NCI-H187 treated with DMSO at 0.1 percent for 48 hours (cell line): ENCODE data around the gene IMPA2.
"Not testable (repeated sequence)": the region's sequence is repeated elsewhere in the genome, so short reads cannot be mapped to it uniquely, and the experiment has no call there.

ENCODE experiments used
- DNase-seq: peaks from one replicate; lab custom pipeline; 2025; lab: John Stamatoyannopoulos, UW

Gene IMPA2

DNA sequence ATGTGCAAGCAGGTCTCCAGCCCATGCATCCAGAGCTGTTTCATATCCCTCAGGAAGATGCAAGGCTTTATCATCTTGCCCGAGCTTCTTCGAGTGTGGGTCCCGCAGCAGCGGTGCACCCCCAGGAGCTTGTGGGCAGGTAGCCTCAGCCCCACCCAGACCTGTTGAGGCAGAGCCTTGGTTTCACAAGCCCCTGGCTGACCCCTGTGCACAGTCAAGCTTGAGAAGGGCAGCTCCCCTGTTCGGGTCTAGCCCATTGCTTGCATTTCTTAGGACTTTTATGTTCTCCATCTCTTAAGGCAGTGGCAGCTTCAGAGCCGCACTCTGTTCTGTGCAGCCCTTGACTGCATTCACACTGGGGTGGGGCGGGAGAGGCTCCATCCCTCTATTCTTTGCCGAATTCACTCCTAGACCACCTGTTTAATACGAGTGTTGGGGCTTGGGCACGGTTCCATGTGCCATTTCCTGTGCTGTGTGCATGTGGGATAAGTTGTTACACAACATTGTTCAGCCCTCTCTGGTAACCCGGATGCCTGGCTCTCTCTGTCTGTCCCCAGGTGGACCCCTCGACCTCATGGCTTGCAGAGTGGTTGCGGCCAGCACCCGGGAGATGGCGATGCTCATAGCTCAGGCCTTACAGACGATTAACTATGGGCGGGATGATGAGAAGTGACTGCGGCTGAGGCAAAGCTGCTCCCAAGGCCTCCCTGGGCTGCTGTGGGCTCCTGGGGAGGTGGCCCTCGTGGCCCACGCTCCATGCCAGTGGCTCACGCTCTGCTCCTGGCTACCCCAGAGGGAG is 48.7 kb downstream of the IMPA2 start:
- no peak for DNase-seq

DNA sequence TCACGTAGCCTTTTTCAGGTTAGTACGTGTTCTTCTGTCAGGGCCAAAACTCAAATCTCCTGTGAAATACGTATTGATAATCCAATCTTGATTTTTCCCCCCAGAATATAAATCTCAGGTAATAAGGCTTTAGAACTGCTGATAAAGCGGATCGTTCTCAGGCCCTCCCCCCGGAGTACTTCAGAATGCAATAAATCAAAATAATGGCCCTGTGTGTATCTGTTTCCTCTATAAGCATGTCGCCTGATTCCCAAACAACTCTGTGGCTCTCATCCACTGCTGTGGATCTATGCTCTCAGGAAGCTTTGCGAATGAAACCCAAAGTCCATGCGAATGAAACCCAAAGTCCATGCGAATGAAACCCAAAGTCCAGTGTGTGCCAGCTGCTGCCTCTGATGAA is 49.4 kb downstream of the IMPA2 start:
- no peak for DNase-seq

GRCh38 chr18:12031181-12031580 is 49.9 kb downstream of the IMPA2 start:
- DNase-seq: no peak

GRCh38 chr18:12031846-12032245 is 50.5 kb downstream of the IMPA2 start:
- DNase-seq: no peak

- DNase-seq: no peak
These were observed 51.7 kb downstream of the IMPA2 start for GRCh38 chr18:12032786-12033642.

DNA sequence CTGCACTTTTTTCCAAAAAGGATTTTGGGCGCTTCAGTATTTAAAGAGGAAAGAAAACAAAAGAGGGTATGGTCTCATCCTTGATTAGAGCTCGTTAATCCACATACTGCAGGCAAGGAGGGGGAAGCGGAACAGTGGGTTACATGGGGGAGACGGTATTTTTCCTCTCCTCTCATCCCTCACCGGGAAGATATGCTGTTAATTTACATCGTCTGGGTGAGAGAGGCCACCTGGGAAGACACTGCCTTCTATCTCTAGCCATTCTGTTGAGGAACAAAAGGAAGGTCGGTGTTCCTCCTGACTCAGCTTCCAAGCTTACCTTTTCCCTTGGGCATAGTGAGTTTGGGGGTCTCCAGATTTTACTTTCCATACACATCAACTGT is 52.3 kb downstream of the IMPA2 start:
- DNase-seq: no peak

DNA sequence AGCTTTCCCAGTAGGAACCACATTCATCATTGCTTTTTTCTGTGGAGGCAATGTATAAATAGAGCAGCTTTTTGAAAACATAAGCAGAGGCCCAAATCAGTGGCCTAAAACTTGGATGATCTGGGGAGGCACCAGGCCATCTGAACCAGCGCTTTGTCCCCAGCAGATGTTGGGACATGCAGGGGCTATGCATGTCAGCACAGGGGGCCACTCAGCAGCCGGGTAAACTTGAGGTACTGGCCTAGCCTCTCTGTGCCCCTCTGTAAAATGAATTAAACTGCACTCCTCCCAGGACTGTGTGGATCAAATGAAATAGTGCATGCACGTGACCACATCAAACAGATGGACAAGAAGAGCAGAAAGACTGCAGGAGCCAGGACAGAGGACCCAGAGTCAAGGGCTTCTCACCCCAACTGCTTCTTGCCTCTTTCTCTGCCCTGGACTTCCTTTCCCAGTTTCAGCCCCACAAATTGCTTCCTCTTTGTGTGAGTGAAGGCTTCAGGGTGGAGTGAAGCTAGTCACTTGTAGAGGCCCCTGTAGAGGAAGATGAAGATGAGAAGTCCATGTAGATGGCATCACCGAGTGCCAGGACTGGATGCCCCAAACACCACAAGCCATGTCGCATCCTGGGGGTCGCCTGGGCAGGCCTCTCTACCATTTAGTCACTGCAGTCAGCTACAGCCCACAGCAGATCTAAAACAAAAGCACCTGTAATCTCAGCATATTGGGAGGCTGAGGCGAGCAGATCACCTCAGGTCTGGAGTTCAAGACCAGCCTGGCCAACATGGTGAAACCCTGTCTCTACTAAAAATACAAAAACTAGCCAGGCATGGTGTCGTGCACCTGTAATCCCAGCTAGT is 53.2 kb downstream of the IMPA2 start:
- no peak for DNase-seq

DNA sequence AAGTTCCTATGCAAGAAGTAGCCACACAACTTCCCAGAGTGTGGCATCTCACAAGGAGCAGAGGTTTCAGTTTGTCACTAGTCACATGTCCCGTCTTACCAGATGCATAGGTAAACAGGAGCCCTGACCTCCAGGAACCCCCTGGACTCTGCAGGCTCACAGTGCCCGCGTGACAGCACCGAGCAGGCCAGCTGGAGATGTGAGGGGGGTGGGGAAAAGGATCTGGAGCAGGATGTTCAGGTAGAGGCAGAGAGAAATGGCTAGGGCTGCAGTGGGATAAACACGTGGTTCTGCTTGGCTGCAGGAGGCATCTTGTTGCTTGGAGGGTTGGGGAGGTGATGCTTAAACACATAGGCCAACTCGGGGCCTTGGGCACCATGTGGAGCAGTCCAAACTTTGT is 54.2 kb downstream of the IMPA2 start:
- DNase-seq: no peak

DNA sequence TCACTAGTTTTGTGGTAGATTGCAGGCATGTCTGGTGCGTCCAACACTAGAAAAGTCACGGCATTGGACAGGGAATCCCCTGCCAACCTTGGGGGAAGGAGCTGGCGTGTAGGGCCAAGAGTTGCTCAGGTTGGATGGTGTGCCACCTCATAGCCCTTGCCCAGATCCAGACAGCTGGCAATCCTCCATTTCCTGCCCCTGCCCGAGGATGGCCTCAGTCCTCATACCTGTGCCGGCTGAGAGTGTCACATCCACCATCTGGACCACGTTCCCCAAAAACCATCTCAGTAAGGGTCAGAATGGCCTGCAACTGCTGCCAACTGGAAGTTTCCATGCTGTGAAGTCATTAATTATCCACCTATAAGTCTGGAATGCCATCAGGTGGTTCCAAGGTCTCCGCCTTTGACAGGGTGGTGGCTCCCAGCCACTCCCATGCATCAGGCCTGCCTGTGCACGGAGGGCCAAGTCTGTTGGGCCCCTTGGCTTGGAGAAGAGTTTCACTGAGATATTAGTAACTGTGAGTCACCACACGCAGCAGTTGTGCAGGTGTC is 55.0 kb downstream of the IMPA2 start:
- DNase-seq: no peak

GRCh38 chr18:12038082-12038638 is 56.9 kb downstream of the IMPA2 start:
- no peak for DNase-seq

- no peak for DNase-seq
These were observed 57.6 kb downstream of the IMPA2 start for GRCh38 chr18:12038639-12039539.

- DNase-seq: not testable (repeated sequence)
These were observed 58.2 kb downstream of the IMPA2 start for GRCh38 chr18:12039540-12039930.

DNA sequence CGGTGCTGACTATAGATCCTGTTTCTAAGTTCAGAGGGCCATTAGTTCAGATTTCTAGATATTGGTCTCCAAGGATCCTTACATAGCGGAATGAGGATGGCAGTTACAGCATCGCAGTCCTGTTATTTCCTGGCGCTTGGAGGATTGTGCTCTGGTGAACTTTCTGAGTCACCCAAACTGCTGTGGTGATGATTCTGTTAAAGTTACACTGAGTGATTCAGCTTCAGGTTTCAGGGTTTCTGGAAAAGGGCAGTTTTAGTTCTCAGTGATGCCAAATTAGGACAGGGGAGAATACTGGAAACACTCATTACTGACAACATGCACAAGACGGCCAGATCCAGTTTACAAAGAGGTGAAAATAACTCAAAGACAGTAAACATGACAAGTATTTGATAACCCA is 60.3 kb downstream of the IMPA2 start:
- no peak for DNase-seq

DNA sequence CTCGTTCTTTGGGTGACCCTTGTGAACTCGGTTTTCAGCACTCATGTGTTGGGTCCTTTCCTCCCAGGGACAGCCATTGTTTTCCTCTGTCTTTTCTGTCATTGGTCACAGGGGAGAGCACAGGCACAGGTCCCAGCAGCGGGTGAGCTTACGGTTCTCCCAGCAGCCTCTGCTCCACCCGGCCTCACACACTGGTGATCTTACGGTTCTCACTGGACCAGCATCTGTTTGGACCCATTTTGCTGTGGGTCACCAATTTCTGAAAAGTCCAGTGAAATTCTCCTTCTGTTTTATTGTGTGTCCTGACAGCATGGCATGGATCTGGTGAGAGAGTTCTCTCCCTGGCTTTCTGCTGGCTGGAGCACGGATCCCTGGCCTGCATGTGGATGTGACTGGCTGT is 62.5 kb downstream of the IMPA2 start:
- DNase-seq: no peak

GRCh38 chr18:12044591-12044990 is 63.3 kb downstream of the IMPA2 start:
- DNase-seq: no peak

GRCh38 chr18:12046046-12046750 is 64.9 kb downstream of the IMPA2 start:
- DNase-seq: no peak

DNA sequence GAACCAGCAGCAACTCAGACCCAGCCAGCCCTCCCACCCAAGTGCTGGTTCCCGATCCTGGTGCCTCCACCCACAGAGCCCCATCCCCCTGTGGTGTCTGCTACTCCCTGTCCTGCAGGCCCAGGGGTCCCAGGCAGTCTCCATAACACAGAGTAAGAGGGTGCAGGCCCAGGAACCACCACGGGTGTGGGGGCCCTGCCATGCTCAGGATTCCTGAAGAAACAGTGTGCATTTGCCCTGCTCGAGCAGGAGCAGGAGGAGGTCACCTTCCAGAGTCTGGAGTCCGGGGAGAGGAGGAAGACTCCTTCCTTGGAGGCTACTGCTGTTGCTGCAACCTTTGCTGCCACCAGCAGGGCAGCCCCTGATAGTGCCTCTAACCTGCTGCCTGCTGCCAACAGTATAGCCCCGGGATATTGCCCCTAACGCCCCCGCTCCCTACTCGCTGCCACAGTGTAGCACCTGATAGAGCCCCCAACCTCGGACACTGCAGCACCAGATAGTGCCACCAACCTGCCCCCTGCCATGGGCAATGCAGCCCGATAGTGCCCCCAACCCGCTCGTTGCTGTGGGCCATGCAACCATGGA is 65.5 kb downstream of the IMPA2 start:
- no peak for DNase-seq

DNA sequence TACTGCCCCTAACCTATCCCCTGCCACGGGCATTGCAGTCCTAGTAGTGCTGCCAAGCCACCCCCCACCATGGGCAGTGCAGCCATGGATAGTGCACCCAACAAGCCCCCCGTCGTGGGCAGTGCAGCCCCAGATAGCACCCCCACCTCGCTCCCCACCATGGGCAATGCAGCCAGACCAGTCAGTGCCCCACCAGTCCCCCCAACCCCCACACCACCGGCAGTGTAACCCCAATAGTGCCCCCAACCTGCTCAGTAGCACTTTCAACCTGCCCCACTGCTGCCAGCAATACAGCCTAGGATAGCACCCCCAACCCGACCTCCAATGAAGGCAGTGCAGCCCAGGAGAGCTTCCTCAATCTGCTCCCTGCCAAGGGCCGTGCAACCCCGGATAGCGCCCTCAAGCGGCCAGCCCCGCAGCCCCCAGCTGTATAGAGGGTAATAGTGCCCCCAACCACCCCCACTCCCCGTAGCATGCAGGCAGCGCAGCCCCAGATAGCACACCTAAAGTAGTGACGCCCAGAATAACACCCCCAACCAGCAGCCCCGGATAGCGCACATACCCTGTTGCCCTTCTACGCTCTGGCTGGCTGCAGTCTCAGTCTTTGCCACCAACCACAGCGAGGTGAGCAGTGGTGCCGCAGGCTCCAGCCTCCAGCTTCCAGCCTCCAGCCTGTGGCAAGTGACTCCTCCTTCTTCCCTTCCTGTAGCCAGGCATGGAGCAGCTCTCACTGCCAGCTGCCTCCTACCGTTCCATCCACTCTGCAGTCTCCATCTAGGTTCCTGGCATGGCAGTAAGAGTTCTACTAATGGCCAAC is 66.9 kb downstream of the IMPA2 start:
- DNase-seq: no peak

GRCh38 chr18:12048827-12049175 is 67.5 kb downstream of the IMPA2 start:
- DNase-seq: no peak
